Measurements from ENCODE around the gene DISC1.

The DISC1 gene

DNA sequence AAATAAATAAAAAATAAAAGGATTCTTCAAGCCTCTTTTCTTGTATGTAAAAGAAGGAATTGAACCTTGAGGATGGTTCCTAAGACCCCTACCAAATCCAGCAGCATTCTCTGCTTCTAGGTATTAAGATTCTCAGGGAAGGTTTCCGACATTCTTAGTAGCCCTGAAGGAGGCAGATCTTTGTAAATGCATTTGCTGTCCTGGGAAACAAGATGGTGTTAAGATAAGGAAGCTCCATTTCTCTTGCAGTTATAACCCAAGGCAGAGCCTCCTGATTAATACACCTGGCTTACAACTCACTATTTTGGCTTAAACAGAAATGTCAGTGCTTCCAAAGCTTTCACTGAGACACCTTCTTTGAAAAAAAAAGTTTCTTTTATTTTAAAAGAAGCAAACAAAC, 393.8 kb downstream of the DISC1 start:
- TF ChIP-seq POLR2A (IDR thresholded peaks at IDR 0.05; ENCODE audit: low read depth, low read length): no peak
- no peak for DNase-seq (ENCODE audit: insufficient read length, low spot score)
- FAIRE-seq: no peak

DNA sequence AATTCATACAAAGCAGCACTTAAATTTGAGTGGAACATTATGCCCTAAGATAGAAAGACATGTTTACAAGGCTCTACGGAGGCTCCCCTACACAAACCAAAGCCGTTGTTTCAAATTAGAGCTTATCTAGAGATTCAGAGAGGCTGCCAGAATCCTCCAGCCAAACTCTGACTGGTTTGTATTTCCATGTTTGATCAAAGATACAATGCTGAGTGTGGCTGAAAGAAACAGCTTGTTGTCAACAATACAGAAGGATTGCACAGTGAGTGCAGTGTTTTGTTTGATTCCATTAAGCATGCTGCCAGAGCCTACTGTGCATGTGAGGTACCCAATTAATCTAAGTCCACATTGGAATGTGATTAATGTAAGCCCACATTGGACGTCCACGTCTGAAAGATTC, 402.7 kb downstream of the DISC1 start:
- no peak for TF ChIP-seq POLR2A (IDR thresholded peaks at IDR 0.05; ENCODE audit: low read depth, low read length)
- no peak for FAIRE-seq
- DNase-seq (ENCODE audit: insufficient read length, low spot score): no peak

DNA sequence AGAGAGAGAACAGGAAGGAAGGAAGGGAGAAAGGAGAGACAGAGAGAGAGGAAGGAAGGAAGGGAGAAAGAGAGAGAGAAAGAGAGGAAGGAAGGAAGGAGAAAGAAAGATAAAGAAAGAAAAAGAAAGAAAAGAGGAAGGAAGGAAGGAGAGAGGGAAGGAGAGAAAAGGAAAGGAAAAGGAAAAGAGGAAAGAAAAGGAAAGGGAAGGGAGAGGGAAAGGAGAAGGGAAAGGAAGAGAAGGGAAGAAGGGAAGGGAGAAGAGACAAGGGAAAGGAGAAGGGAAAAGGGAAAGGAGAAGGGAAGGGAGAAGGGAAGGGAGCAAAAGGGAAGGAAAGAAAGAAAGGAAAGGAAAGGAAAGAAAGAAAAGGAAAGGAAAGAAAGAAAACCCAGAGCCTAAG, 404.6 kb downstream of the DISC1 start:
- no peak for FAIRE-seq
- no peak for TF ChIP-seq POLR2A (IDR thresholded peaks at IDR 0.05; ENCODE audit: low read depth, low read length)
- DNase-seq (ENCODE audit: insufficient read length, low spot score): no peak

GRCh38 chr1:232033285-232033684, 406.7 kb downstream of the DISC1 start:
- no peak for TF ChIP-seq POLR2A (IDR thresholded peaks at IDR 0.05; ENCODE audit: low read depth, low read length)
- peak; percentile 11 for DNase-seq (ENCODE audit: insufficient read length, low spot score)
- FAIRE-seq: no peak

DNA sequence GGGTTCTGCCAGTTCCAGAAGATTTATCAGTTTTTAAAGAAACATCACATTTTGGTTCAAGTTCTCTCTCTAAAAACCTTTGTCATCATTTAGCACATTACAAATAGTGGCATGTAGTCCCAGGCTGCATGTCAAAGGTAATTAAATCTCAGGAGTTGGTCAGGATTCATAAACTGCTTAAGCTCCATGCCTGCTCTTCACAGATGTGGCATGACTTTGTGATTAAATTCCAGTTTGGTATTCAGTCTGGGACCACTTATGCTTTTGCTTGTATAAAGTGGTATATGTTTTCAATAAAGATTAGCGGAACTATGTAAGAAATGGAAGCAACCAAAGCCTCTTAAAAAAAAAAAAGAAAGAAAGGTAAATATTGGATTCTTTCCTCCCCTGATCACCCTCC, 408.0 kb downstream of the DISC1 start:
- FAIRE-seq: no peak
- no peak for DNase-seq (ENCODE audit: insufficient read length, low spot score)
- no peak for TF ChIP-seq POLR2A (IDR thresholded peaks at IDR 0.05; ENCODE audit: low read depth, low read length)

DNA sequence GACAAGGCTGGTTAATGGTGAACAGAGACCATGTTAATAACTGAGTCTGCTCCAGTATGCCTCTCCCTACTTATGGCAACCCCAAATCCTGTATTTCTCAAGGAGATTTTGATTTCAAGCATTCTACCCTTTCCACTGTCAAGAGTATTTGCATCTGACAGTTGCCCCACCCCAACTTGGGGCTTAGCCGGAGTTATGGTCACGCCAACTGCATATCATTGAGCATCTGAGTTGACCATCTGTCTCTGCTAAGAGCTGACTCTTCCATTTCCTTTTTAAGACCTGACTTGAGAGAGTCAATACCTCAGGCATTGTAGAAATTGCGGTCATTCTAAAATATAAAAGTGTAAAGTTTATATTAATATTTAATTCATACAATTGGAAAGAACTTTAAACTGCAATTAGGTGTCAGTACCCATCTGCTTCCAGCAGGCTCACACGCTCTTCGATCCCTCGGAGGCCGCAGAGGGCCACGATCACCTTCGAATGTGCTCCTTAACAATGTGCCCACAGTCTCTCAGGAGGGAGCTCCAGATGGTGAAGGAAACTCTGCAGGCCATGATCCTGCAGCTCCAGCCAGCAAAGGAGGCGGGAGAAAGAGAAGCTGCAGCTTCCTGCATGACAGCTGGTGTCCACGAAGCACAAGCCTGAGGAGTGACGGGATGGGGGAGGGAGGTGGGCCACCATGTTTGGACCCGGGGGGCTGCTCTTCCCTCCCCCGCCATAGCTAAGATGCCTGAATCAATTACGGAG, 409.8 kb downstream of the DISC1 start:
- no peak for DNase-seq (ENCODE audit: insufficient read length, low spot score)
- TF ChIP-seq POLR2A (IDR thresholded peaks at IDR 0.05; ENCODE audit: low read depth, low read length): no peak
- no peak for FAIRE-seq

- no peak for DNase-seq (ENCODE audit: insufficient read length, low spot score)
- FAIRE-seq: no peak
- no peak for TF ChIP-seq POLR2A (IDR thresholded peaks at IDR 0.05; ENCODE audit: low read depth, low read length)
Measured at GRCh38 chr1:232037774-232038388, 411.3 kb downstream of the DISC1 start.

GRCh38 chr1:232038706-232039677, 412.4 kb downstream of the DISC1 start:
- TF ChIP-seq POLR2A (IDR thresholded peaks at IDR 0.05; ENCODE audit: low read depth, low read length): no peak
- DNase-seq (ENCODE audit: insufficient read length, low spot score) (peak; percentile 5), FAIRE-seq (no peak)

DNA sequence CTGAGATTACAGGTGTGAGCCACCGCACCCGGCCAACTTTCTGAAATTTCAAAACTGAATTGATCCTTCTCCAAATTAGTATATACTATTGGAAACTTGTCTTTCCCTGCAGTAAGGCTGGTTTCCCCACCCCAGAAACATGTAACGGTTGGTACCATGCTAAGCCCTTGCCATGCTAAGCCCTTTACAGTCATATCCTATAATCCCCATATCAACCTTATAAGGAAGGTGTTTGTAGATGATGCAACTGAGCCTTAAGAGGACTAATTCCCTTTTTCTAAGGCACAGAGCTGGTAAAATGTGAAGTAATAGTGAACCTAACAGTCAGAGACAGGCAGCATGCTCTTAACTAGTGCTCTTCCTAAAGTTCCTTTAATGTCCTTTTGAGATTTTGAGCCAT, 413.7 kb downstream of the DISC1 start:
- no peak for TF ChIP-seq POLR2A (IDR thresholded peaks at IDR 0.05; ENCODE audit: low read depth, low read length)
- no peak for DNase-seq (ENCODE audit: insufficient read length, low spot score)
- no peak for FAIRE-seq

DNA sequence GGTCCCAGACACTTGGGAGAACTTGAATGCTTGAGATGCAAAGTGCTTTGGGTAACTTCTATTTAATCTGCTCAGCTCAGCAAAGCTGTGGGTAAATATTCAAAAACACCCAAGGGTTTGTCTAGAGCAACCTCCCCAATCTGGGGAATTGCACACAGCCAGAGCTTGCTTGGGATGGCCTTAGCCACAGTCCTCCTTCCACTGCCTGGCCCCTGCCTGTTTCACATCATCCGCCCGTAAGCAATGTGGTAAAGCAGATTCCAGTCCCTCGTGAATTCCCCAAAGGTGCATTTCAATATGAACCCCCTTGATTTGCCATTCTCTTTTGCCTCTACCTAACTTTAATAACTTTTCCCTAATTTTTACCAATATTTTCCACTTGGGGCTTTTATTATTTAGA, 418.1 kb downstream of the DISC1 start:
- DNase-seq (ENCODE audit: insufficient read length, low spot score): no peak
- TF ChIP-seq POLR2A (IDR thresholded peaks at IDR 0.05; ENCODE audit: low read depth, low read length): no peak
- FAIRE-seq: no peak

DNA sequence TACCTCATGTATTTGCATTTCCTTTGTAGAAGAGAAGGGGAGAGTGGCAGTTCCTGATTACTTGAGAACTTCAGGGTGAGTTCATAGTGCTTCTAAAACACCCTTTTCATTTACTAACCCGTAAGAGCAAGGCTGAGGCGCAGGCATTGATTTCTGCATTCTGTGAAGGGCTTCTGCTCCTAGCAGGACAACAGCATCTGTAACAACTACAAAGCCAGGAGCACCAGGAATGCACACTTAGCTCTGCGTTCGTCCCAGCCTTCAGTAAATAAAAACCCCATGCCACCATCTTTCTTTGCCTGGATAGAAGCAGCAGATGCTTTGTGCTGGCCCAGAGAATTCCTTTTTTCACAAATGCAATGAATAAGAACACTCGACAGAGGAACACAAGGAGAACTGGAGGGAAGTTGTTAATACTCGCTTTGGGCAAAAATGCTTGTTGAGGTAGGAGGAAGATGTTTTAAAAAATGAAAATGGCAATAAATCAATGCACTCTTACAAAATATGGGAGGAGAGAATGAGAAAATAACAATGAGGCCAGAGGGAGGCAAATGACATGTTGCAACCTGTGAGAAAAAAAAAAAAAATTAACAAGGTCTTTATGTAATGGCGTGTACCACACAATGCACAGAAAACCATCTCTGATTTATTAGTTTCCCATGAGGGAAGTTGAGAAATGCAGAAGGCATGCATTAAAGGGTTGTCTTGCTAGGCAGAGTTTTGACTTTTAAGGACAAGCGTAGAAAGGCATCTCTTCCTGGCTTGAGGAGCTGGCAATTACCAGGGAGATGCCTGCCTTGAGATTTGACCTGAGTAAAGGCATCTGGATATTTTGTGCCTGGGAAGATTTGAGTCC, 418.8 kb downstream of the DISC1 start:
- no peak for DNase-seq (ENCODE audit: insufficient read length, low spot score)
- no peak for TF ChIP-seq POLR2A (IDR thresholded peaks at IDR 0.05; ENCODE audit: low read depth, low read length)
- FAIRE-seq: no peak

- no peak for TF ChIP-seq POLR2A (IDR thresholded peaks at IDR 0.05; ENCODE audit: low read depth, low read length)
- FAIRE-seq (no peak), DNase-seq (ENCODE audit: insufficient read length, low spot score) (no peak)
Measured at GRCh38 chr1:232046451-232047306, 420.1 kb downstream of the DISC1 start.
